Naive B cell (primary cell): Measurements from ENCODE around the gene ZNF516. TPM values are rescaled to one million over a fixed set of nuclear protein-coding genes. Genes with fewer than 3 reads are reported as not detected.

Experiments
- ATAC-seq, 2 donors: fragments of 150-1000 bp; cut with Tn5 transposase; 2 replicates each; pipeline ENCODE4 v1.10.0; 2021; ENCODE audit warnings: low read depth in 2 of 2, mild to moderate bottlenecking in 2 of 2, moderate library complexity in 2 of 2
- DNase-seq: peaks from one replicate; pipeline ENCODE4 v3.0.0; 2022
- H3K27ac Mint-ChIP-seq, 6 donors: one replicate each; pipeline ENCODE4 v1.8.0; 2020 to 2022; ENCODE audit warnings: mild to moderate bottlenecking in 6 of 6, mixed read lengths in 6 of 6, moderate library complexity in 5 of 6, inconsistent platforms in 2 of 6
- H3K27me3 Mint-ChIP-seq, 3 donors: one replicate each; pipeline ENCODE4 v1.8.0; 2021 to 2022; ENCODE audit warnings: mixed read lengths in 3 of 3, mild to moderate bottlenecking in 1 of 3
- H3K36me3 Mint-ChIP-seq, 2 donors: one replicate each; pipeline ENCODE4 v1.8.0; 2020 to 2022; ENCODE audit warnings: mixed read lengths in 2 of 2, inconsistent platforms in 1 of 2, mild to moderate bottlenecking in 1 of 2
- H3K4me1 Mint-ChIP-seq, 3 donors: one replicate each; pipeline ENCODE4 v1.8.0; 2020 to 2022; ENCODE audit warnings: mixed read lengths in 3 of 3, inconsistent platforms in 1 of 3, mild to moderate bottlenecking in 1 of 3, moderate library complexity in 1 of 3
- H3K4me3 Mint-ChIP-seq, 8 donors: one replicate each; pipeline ENCODE4 v1.8.0; 2020 to 2022; ENCODE audit warnings: mild to moderate bottlenecking in 8 of 8, mixed read lengths in 8 of 8, moderate library complexity in 8 of 8, inconsistent platforms in 2 of 8
- H3K9me3 Mint-ChIP-seq, 7 donors: one replicate each; pipeline ENCODE4 v1.8.0; 2020 to 2022; ENCODE audit warnings: mixed read lengths in 7 of 7, mild to moderate bottlenecking in 5 of 7, inconsistent platforms in 2 of 7, moderate library complexity in 1 of 7
- polyA plus RNA-seq, 6 donors: library from polyadenylated mRNA; unstranded; fragments of 300-500 nt; fragmentation: Illumina TruSeq; gene quantifications; one replicate each; pipeline ENCODE4 v1.2.3, GENCODE V29; 2021; ENCODE audit warnings: low read depth in 6 of 6

The ZNF516 gene
- polyA plus RNA-seq, 6 donors from 2014 or later: 1.7 to 7.5 (median 4.8) TPM

GRCh38 chr18:76314496-76314895, 180.5 kb downstream of the ZNF516 start:
- no peaks in the 10 kb centered on the region for H3K9me3 Mint-ChIP-seq
- no peak for ATAC-seq

DNA sequence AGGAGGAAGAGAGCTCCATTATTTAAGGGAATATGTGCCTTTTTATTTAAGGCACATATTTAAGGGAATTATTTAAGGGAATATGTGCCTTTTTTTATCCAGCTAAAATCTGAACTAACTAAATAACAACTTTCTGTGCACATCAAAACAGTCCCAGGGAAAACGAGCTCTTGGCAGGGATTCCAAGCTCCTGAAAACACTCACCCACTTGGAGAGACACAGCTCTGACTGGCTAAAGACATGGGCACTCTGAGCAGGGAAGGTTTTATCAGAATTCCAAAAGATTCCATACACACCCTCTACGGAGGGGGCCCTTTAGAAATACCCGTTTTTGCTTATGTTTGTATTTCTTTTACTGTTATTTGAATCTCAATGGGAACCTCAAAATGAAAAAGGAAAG, 181.0 kb downstream of the ZNF516 start:
- no peaks in the 10 kb centered on the region for H3K27me3 Mint-ChIP-seq
- no peaks in the 10 kb centered on the region for H3K9me3 Mint-ChIP-seq
- no peak overlapping the region for H3K27ac Mint-ChIP-seq
- H3K36me3 Mint-ChIP-seq: no peaks in the 10 kb centered on the region
- no peak overlapping the region for H3K4me3 Mint-ChIP-seq
- DNase-seq: no peak
- ATAC-seq: no peak
- no peaks in the 10 kb centered on the region for H3K4me1 Mint-ChIP-seq

More at GRCh38 chr18:76314496-76314895, 180.5 kb downstream of the ZNF516 start:
- Mint-ChIP-seq H3K36me3 (no peaks in the 10 kb centered on the region), H3K4me3 (no peak overlapping the region), H3K4me1 (no peaks in the 10 kb centered on the region), H3K27ac (no peak overlapping the region), H3K27me3 (no peaks in the 10 kb centered on the region)
- DNase-seq: no peak
